OCI-LY3 (cell line): ENCODE data around the gene ICAM1.

ENCODE experiments used
- H2AFZ ChIP-seq: fragments of 200-600, 300-600 bp; shearing (Covaris generic); 2 replicates; pipeline ENCODE4 v1.6.0; 2014; ENCODE audit warnings: antibody characterized with exemption, low read depth, low read length
- H3K27ac ChIP-seq: fragments of 200-600, 300-600 bp; sonication (generic); 2 replicates; pipeline ENCODE4 v1.5.1; 2014; ENCODE audit warnings: mild to moderate bottlenecking, low read length, moderate library complexity, mixed read lengths
- H3K27me3 ChIP-seq: fragments of 200-600, 300-600 bp; sonication (generic); 2 replicates; pipeline ENCODE4 v1.6.1; 2014; ENCODE audit warnings: low read depth, low read length, mixed read lengths
- H3K36me3 ChIP-seq: fragments of 200-600, 300-600 bp; sonication (generic); replicated peaks from 2 replicates; pipeline ENCODE3; 2014; ENCODE audit warnings: low read depth, low read length, mixed read lengths
- H3K4me1 ChIP-seq: fragments of 300-600, 200-600 bp; sonication (generic); 2 replicates; pipeline ENCODE4 v1.6.1; 2014; ENCODE audit warnings: low read length, mixed read lengths
- H3K4me2 ChIP-seq: fragments of 200-600, 300-600 bp; sonication (generic); 2 replicates; pipeline ENCODE4 v1.6.1; 2014; ENCODE audit warnings: low read length, mixed read lengths
- H3K4me3 ChIP-seq: fragments of 300-600, 200-600 bp; sonication (generic); 2 replicates; pipeline ENCODE4 v1.5.1; 2014; ENCODE audit warnings: antibody characterized with exemption, mild to moderate bottlenecking, low read length, moderate library complexity
- H3K79me2 ChIP-seq: fragments of 300-600, 200-600 bp; shearing (Covaris generic); 2 replicates; pipeline ENCODE4 v1.6.1; 2014; ENCODE audit warnings: mild to moderate bottlenecking, low read length, mixed read lengths
- H3K9ac ChIP-seq: fragments of 300-600, 200-600 bp; shearing (Covaris generic); 2 replicates; pipeline ENCODE4 v1.6.0; 2014; ENCODE audit warnings: mild to moderate bottlenecking, low read length, moderate library complexity
- H3K9me3 ChIP-seq: fragments of 200-600, 300-600 bp; shearing (Covaris generic); 2 replicates; pipeline ENCODE4 v1.6.1; 2014; ENCODE audit warnings: low read length, mixed read lengths; ENCODE audit not compliant: insufficient read depth
- H4K20me1 ChIP-seq: fragments of 200-600, 300-600 bp; sonication (generic); 2 replicates; pipeline ENCODE4 v1.6.1; 2016; ENCODE audit warnings: low read length, mixed read lengths; ENCODE audit not compliant: insufficient read depth
- CTCF ChIP-seq: fragments of 200-600, 300-600 bp; sonication (generic); IDR thresholded peaks from 2 replicates; pipeline ENCODE4 v1.5.1; 2014; ENCODE audit warnings: antibody characterized with exemption, low read length, low read depth
- EZH2phosphoT487 ChIP-seq: fragments of 200-600 bp; shearing (Covaris generic); IDR thresholded peaks from 2 replicates; pipeline ENCODE4 v1.6.1; 2018; ENCODE audit warnings: antibody characterized with exemption, mixed run types, low read depth

The ICAM1 gene

DNA sequence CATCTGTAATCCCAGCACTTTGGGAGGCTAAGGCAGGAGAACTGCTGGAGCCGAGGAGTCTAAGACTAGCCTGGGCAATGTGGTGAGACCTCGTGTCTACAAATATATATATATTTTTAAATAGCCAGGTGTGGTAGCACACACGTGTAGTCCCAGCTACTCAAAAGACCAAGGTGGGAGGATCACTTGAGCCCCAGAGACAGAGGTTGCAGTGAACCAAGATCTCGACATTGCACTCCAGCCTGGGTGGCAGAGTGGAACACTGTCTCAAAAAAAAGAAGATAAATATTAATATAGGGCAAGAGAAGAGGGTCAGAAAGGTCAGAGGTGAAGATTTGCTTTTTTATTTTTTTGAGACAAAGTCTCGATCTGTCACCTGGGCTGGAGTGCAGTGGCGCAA lies 24.4 kb upstream of the ICAM1 start:
- H3K27ac ChIP-seq: no peak overlapping the region
- H3K36me3 ChIP-seq: no peaks in the 10 kb centered on the region
- no peaks in the 10 kb centered on the region for H3K79me2 ChIP-seq
- H3K27me3 ChIP-seq: no peaks in the 10 kb centered on the region
- TF ChIP-seq CTCF: no peak
- TF ChIP-seq EZH2phosphoT487: no peak
- H3K4me2 ChIP-seq: no peak overlapping the region
- H3K9ac ChIP-seq: no peak overlapping the region
- peaks cover 42% of the 10 kb centered on the region for H3K4me1 ChIP-seq
- no peaks in the 10 kb centered on the region for H4K20me1 ChIP-seq
- no peak overlapping the region for H2AFZ ChIP-seq
- no peak overlapping the region for H3K4me3 ChIP-seq
- H3K9me3 ChIP-seq: no peaks in the 10 kb centered on the region

DNA sequence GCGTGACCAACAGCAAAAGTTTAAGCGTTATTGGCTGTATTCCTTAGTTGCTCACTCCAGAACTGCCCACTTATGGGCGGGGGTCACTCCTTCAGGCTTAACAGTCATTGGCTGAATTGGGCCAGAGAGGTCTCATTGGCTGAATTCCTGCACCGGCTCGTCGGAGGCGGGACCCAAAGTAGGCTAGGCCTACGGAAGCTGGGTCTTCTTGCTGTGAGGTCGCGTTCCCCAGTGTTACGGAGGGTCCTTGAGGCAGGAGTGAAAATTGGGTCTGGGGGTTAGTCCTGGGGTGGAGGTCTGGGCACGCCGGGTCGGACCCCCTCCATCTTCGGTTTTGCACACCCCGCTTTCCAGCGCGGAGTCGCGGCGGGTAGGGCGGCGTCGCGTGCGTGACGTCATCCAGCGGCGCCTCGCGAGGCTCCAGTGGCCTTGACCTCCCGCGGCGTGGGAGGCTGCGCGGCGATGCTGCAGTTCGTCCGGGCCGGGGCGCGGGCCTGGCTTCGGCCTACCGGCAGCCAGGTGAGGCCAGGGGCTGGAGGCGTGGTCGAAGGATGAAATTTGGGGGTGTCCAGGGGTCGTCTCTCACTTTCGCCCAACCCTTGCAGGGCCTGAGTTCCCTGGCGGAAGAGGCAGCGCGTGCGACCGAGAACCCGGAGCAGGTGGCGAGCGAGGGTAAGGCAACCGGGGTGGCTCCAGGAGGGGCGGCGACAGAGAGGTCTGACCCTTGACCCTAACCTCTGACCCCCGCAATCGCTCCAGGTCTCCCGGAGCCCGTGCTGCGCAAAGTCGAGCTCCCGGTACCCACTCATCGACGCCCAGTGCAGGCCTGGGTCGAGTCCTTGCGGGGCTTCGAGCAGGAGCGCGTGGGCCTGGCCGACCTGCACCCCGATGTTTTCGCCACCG lies 18.9 kb upstream of the ICAM1 start, which contains the start of gene MRPL4:
TSS of gene MRPL4 (plus strand) at position 423 of the 903 bp plus-strand sequence. CDS start at position 463, 40 bp downstream.
- peaks cover 25% of the 10 kb centered on the region for H3K36me3 ChIP-seq
- H3K4me2 ChIP-seq: peak within 1 kb of the TSS; percentile 96
- peak within 1 kb of the TSS; percentile 74 for H3K9ac ChIP-seq
- H3K79me2 ChIP-seq: peaks cover 27% of the 10 kb centered on the region
- H2AFZ ChIP-seq: peak within 1 kb of the TSS; percentile 81; the same call in 1 of the 2 replicates
- TF ChIP-seq EZH2phosphoT487 (no peak), CTCF (no peak)
- no peaks in the 10 kb centered on the region for H3K9me3 ChIP-seq
- H3K4me3 ChIP-seq: peak within 1 kb of the TSS; percentile 81
- peak within 1 kb of the TSS; percentile 34 for H3K27ac ChIP-seq
- H3K27me3 ChIP-seq: no peaks in the 10 kb centered on the region
- no peaks in the 10 kb centered on the region for H4K20me1 ChIP-seq
- H3K4me1 ChIP-seq: peaks cover 18% of the 10 kb centered on the region

DNA sequence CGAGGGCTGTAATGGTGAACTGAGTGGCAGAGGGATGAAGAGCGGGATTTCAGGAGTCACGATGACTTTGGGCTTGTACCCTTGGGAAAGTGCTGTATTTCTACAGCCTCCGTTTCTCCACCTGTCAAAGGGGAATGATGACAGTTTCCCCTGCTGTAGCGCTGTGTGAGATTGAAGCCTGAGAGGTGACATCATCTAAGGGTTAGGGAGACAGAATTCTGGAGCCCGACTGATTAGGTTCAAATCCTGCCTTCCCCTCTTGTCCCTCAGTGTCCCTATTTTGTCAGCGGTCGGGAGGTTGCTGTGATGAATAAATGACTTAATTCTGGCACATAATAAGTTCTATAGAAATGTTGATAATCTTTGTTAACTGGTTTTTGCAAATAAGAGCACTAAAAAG lies 18.2 kb upstream of the ICAM1 start:
- Histone ChIP-seq H3K4me1 (peaks cover 18% of the 10 kb centered on the region), H3K4me2 (peak overlapping the region; percentile 96), H3K27me3 (no peaks in the 10 kb centered on the region), H3K4me3 (peak overlapping the region; percentile 81), H3K9me3 (no peaks in the 10 kb centered on the region), H3K79me2 (peaks cover 27% of the 10 kb centered on the region), H3K9ac (peak overlapping the region; percentile 74), H2AFZ (no peak overlapping the region), H4K20me1 (no peaks in the 10 kb centered on the region), H3K36me3 (peaks cover 32% of the 10 kb centered on the region), H3K27ac (peak overlapping the region; percentile 34)
- no peak for TF ChIP-seq EZH2phosphoT487
- TF ChIP-seq CTCF: no peak

DNA sequence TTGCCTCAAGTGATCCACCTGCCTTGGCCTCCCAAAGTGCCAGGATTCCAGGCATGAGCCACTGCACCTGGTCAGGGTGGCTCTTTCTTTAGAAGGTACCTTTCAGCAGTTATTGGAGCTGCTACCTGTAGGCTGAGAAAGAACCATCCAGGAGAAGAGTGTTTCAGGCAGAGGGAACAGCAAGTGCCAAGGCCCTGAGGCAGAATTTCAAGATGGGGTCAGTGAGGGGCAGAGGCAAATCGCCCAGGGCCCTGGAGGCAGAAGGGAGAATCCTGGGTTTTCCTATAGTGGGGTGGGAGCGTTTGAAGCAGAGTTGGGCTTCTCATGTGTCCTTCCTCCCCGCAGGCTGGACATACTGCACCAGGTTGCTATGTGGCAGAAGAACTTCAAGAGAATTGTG lies 16.7 kb upstream of the ICAM1 start:
- H3K79me2 ChIP-seq: peaks cover 27% of the 10 kb centered on the region
- TF ChIP-seq EZH2phosphoT487 (no peak), CTCF (no peak)
- H3K9me3 ChIP-seq: no peaks in the 10 kb centered on the region
- H3K4me2 ChIP-seq: no peak overlapping the region
- no peak overlapping the region for H2AFZ ChIP-seq
- no peak overlapping the region for H3K4me3 ChIP-seq
- no peak overlapping the region for H3K9ac ChIP-seq
- H3K27me3 ChIP-seq: no peaks in the 10 kb centered on the region
- peaks cover 44% of the 10 kb centered on the region for H3K36me3 ChIP-seq
- peaks cover 12% of the 10 kb centered on the region for H3K4me1 ChIP-seq
- no peaks in the 10 kb centered on the region for H4K20me1 ChIP-seq
- no peak overlapping the region for H3K27ac ChIP-seq
